HL-60 (cell line): ENCODE results near the gene EYA4.

Experiments used
- DNase-seq, 2 experiments: peaks; one replicate each; pipeline ENCODE4 v3.0.0-alpha.2; 2010 to 2020; ENCODE audit warnings: low read depth in 1 of 2, low spot score in 1 of 2
- H3K27ac ChIP-seq: fragments of 250-450 bp; sonication (Bioruptor Pico); replicated peaks from 2 replicates; pipeline ENCODE4 v1.5.1; 2020; ENCODE audit warnings: mild to moderate bottlenecking, moderate library complexity
- H3K27me3 ChIP-seq: fragments of 250-450 bp; sonication (Bioruptor Pico); 2 replicates; pipeline ENCODE4 v1.5.1; 2021; ENCODE audit warnings: mild to moderate bottlenecking, moderate library complexity; ENCODE audit not compliant: insufficient read depth, poor library complexity, severe bottlenecking
- H3K4me3 ChIP-seq: replicated peaks from 2 replicates; pipeline ENCODE4 v1.5.1; 2011; ENCODE audit warnings: mild to moderate bottlenecking, control low read depth, low read length; ENCODE audit not compliant: insufficient read depth
- CTCF ChIP-seq: IDR thresholded peaks from one replicate; pipeline ENCODE4 v1.5.1; 2011; ENCODE audit warnings: low read length, control low read depth, inconsistent platforms; ENCODE audit not compliant: insufficient read depth
- GABPA ChIP-seq: IDR thresholded peaks from 2 replicates; pipeline ENCODE4 v1.6.1; 2012; ENCODE audit warnings: low read depth
- POLR2AphosphoS5 ChIP-seq: IDR thresholded peaks from 2 replicates; pipeline ENCODE4 v1.6.1; 2012; ENCODE audit warnings: low read depth
- REST ChIP-seq: IDR thresholded peaks from 2 replicates; pipeline ENCODE4 v1.6.1; 2012; ENCODE audit warnings: low read depth; ENCODE audit not compliant: insufficient replicate concordance
- SPI1 ChIP-seq: IDR thresholded peaks from 2 replicates; pipeline ENCODE4 v1.6.1; 2012; ENCODE audit warnings: low read depth, mild to moderate bottlenecking, borderline replicate concordance

Gene EYA4

GRCh38 chr6:133201231-133201630 lies 39.9 kb upstream of the EYA4 start:
- no peak for DNase-seq
- Histone ChIP-seq H3K4me3 (no peak overlapping the region), H3K27ac (no peak overlapping the region), H3K27me3 (no peaks in the 10 kb centered on the region)
- no peak for TF ChIP-seq GABPA

DNA sequence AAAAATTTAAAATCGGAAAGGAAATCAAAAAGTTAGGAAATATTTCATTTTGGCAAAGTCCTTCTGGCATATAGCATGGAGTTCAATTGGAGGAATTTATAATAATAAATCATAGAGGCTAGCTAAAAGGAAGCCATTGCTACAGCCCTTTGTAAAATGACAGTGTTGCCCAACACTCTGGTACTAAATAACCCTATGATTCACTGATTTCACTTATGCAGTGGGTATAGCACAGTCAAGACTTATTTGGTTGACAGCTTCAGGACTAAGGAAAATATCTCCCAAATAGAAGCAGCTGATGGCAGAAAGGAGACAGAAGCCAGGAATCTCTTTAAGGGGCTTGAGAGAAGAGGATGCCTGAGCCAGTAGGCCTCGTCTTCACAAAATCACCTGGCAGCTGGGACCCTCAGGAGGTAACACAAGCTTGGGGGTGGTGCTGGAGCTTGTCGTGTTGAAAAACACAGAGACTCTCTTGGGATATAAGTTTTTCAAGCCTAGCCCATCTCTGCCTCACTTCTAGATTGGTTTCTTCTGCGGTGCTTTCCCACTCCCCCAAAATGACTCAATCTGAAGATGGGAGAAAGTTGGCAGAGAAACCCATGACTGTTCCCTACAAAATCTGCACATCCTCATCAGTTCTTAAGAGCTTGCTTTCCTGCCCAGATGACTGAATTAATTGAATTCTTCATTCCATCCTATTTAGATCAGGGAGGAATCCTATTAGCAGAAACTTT lies 38.4 kb upstream of the EYA4 start:
- H3K4me3 ChIP-seq = no peak overlapping the region
- no peaks in the 10 kb centered on the region for H3K27me3 ChIP-seq
- no peak for DNase-seq
- H3K27ac ChIP-seq = no peak overlapping the region
- TF ChIP-seq REST (no peak), CTCF (no peak), POLR2AphosphoS5 (no peak), GABPA (no peak), SPI1 (no peak)

- no peak overlapping the region for H3K27ac ChIP-seq
- TF ChIP-seq REST = no peak
- no peak for TF ChIP-seq POLR2AphosphoS5
Measured at GRCh38 chr6:133203344-133203697, 37.8 kb upstream of the EYA4 start.

DNA sequence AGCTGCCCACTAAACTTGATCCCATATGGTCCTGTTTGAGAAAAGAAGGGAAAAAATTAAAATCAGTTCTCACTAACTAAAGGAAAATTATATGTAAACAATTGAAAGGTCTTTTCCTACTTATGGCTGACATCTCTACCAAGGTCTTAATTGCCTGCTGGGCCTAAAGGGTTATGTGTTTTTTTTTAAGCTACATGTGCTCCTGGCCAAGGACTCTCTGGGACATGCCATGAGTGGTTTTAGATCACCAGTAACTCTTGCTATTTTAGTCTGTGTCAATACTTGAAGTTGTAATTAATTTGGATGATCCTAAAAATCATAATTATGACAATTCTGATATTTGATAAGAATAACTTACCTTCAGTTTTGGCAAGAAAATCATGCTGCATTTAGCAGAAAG lies 35.9 kb upstream of the EYA4 start:
- Histone ChIP-seq H3K4me3 (no peak overlapping the region), H3K27ac (no peak overlapping the region), H3K27me3 (no peaks in the 10 kb centered on the region)
- no peak for DNase-seq
- no peak for TF ChIP-seq GABPA
- TF ChIP-seq SPI1 = no peak
- TF ChIP-seq REST = no peak
- no peak for TF ChIP-seq CTCF
- TF ChIP-seq POLR2AphosphoS5 = no peak

More at GRCh38 chr6:133203344-133203697, 37.8 kb upstream of the EYA4 start:
- DNase-seq = no peak
- no peak overlapping the region for H3K4me3 ChIP-seq
- no peaks in the 10 kb centered on the region for H3K27me3 ChIP-seq
